GM12801 (cell line): Measurements from ENCODE around the gene CMTM1.

Source experiments
- CTCF ChIP-seq: IDR thresholded peaks from one replicate; pipeline ENCODE4 v1.5.1; 2011; ENCODE audit warnings: control low read depth; ENCODE audit not compliant: insufficient read length; ENCODE audit errors: extremely low read depth

Gene CMTM1

GRCh38 chr16:66616592-66616991, 50.4 kb downstream of the CMTM1 start:
- no peak for TF ChIP-seq CTCF

GRCh38 chr16:66617010-66617434, 50.8 kb downstream of the CMTM1 start:
- TF ChIP-seq CTCF = no peak

GRCh38 chr16:66617728-66618127, 51.5 kb downstream of the CMTM1 start:
- TF ChIP-seq CTCF = no peak

- TF ChIP-seq CTCF = no peak
Observed at GRCh38 chr16:66618588-66619375, 52.5 kb downstream of the CMTM1 start.

- no peak for TF ChIP-seq CTCF
Observed at GRCh38 chr16:66619534-66620428, 53.5 kb downstream of the CMTM1 start.

GRCh38 chr16:66620429-66620795, 54.2 kb downstream of the CMTM1 start:
- no peak for TF ChIP-seq CTCF

- no peak for TF ChIP-seq CTCF
Observed at GRCh38 chr16:66621973-66622372, 55.7 kb downstream of the CMTM1 start.
